GM19351 (cell line): ENCODE results near the gene SPIRE1.

Experiments used
- ATAC-seq: cut with Tn5 transposase; IDR thresholded peaks from one replicate; pipeline ENCODE4 v1.9.1; 2021; ENCODE audit warnings: mild to moderate bottlenecking, moderate library complexity; ENCODE audit not compliant: unreplicated experiment

SPIRE1 gene

DNA sequence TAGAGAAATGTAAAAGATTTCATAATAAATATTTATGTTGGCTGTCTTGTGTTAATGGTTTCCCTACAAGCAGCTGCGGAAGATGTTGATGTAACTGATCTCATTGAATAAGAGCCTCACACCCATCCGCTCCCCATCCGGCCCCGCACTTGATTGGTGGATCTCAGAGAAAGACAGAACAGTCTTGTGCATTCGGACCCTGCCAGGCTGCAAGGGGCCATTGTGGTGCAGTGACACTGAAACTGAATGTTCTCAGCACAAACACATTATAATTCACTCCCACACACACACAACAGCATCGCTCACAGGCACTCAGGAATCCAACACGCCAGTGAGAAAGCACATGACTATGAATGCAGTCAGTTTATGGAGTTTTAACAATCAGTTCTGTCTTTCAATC lies 202.4 kb downstream of the SPIRE1 start:
- ATAC-seq: no peak

DNA sequence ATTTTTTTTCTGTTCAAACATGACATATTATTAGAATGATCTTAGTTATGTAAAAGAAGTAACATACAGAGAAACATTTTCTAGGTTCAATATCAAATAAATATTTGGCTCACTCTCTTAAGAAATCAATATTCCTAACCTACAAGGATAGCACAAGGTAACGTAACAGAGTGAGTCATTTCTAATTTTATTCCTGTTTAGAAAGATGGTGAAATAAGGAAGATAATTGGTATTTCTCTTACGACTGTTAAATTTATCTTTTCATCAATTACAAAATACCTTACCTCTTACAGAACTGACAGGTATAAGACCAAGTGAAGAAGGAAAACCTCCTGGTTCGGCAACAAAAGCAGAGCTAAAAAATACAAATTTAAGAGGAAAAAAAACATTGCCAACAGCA lies 205.1 kb downstream of the SPIRE1 start:
- ATAC-seq: no peak

GRCh38 chr18:12451428-12451827 lies 206.5 kb downstream of the SPIRE1 start:
- ATAC-seq: no peak

- no peak for ATAC-seq
Measured at GRCh38 chr18:12449051-12449785, 208.7 kb downstream of the SPIRE1 start.

DNA sequence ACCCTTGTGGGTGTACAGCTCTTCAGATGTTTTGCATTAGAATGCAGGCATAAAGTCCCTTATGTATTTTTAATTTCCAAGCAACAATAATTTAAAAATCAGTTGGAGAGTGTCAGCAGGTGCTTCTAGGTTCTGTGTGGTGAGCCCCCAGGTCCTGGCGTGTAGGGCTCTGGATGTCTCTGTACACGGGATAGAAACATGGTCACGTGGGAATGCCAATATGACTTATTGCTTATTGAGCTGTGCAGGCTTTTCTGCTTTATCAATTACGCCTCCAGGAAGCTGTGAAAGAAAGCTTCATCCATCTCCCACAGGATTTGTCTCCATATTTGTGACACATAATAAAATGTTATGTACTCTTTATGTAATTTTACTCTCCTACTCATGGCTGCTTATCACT lies 212.4 kb downstream of the SPIRE1 start:
- ATAC-seq: no peak

DNA sequence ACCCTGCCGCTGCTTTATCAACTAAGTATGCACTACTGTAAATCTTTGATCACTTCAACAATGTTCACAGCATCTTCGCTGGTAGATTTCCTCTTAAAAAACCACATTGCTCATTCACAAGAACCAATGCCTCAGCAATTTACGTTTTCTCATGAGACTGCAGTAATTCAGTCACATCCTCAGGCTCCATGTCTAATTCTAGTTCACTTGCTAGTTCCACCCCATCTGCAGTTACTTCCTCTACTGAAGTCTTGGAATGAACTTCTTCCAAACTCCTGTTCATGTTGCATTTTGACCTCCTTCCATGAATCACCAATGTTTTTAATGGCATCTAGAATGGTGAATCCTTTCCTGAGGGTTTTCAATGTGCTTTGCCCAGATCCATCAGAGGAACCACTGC lies 214.4 kb downstream of the SPIRE1 start:
- ATAC-seq: no peak

- no peak for ATAC-seq
Measured at GRCh38 chr18:12442946-12443345, 215.0 kb downstream of the SPIRE1 start.

- ATAC-seq: no peak
Measured at GRCh38 chr18:12441475-12442034, 216.4 kb downstream of the SPIRE1 start.

DNA sequence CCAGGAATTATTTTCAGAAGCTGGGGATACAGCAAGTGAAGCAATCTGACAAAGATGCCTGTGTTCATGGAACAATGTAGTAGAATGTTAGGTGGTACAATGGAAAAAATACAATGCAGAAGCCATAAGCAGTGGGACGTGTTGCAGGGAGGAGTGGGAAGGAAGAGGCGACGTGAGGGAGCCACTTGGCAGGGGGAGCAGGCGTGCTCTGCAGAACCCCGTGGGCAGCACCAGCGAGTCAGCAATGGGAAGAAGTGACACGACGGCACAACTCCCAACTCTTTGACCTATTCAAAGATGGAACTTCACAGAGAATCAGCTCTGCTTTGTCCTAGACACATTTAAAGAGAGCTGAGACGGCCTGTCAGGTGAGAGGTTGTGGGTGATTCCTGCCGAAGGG lies 219.7 kb downstream of the SPIRE1 start:
- ATAC-seq: no peak

DNA sequence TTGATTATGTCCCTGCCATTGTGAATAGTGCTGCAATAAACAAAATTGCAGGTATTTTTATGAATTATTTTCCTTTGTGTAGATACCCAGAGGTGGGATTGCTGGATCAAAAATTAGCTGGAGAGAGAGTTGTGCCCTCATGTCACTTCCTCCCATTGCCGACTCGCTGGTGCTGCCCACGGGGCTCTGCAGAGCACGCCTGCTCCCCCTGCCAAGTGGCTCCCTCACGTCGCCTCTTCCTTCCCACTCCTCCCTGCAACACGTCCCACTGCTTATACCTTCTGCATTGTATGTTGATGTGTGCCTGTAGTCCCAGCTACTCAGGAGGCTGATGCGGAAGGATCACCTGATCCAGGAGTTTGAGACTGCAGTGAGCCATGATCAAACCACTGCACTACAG lies 222.0 kb downstream of the SPIRE1 start:
- ATAC-seq: no peak

- ATAC-seq: no peak
Measured at GRCh38 chr18:12434541-12434929, 223.4 kb downstream of the SPIRE1 start.

GRCh38 chr18:12433829-12434540 lies 223.9 kb downstream of the SPIRE1 start:
- ATAC-seq: no peak

DNA sequence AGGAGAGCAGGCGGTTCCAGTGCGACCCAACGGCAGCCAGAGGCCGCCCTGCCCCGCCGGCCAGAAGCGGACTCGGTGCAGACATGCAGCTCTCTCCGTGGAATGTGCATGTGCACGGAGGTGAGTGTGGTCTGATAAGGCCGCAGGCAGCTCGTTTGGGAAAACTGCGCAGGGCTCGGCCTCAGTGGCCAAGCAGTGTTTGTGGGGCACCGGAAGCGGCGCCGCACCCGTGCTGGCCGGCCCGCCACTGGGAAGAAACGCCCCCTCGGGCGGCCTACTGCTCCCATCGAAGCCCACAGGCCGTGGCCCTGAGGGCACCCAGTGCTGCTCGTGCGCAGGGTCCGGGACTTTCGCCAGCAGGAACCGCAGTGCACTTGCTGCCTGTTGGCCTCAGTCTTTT lies 225.0 kb downstream of the SPIRE1 start:
- no peak for ATAC-seq

DNA sequence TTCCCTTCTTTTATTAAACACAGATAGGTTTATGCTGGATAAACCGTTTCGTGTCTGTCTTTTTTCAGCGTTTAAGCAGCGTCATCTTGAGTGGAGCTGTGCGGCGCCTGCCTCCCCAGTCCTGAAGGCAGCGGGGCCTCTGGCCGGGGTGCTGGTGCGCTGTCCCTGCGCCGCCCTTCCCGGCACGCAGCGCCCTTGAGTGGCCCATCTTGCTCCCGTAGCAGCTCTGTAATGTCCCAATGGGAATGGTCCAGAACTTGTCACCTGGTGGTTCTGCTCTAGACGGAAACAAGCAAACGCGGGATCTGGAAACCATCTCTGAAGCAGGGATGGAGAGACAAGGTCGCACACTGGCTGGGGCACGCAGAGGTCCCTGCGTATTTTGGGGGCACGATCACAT lies 225.7 kb downstream of the SPIRE1 start:
- no peak for ATAC-seq

DNA sequence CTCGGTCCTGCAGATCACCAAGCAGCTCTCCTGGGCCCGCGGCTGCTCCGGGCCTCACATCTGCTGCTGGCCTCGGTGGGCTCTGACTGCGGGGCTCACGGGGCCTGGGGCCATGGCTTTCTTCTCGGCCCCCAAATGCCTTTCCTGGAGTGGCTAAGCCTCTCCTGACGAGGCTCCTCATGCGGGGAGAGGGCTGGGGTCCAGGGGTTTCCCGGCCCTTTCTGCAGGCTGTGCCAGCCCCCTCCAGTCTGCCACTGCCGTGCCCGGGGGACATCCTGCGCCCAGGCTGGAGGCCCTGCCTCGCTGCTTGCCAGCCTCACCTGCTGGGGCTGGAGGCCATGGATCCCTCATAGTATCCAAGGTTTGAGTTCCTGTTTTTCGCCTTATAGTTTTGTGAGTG lies 226.3 kb downstream of the SPIRE1 start:
- no peak for ATAC-seq

DNA sequence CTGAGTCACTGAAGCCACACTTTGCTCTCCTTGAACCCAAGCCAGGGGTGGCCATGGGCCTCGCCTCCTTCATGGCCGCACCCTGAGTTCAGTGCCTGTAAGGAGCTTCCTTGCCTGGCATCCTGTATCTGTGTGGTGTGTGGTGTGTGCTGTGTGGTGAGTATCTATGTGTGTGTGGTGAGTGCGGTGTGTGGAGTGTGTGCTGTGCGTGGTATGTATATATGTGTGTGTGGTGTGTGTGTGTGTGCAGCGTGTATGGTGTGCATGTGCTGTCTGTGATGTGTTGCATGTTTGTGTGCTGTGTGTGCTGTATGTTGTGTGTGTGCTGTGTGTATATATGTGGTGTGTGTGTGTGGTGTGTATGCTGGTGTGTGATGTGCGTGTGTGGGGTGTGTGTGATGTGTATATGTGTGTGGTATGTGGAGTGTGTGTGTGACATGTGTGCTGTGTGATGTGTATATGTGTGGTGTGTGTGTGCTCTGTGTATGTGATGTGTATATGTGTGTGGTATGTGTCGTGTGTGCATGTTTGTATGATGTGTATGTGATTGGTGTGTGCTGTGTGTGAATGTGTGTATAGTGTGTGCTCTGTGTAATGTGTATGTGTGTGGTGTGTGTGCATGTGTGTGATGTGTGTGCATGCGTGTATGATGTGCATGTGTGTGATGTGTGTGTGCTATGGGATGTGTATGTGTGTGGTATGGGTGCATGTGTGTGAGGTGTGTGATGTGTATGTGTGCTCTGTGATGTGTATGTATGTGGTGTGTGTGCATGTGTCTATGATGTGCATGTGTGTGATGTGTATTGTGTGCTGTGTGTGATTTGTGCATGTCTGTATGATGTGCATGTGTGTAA lies 227.5 kb downstream of the SPIRE1 start:
- ATAC-seq: no peak

GRCh38 chr18:12429556-12429955 lies 228.4 kb downstream of the SPIRE1 start:
- no peak for ATAC-seq

GRCh38 chr18:12428923-12429322 lies 229.0 kb downstream of the SPIRE1 start:
- ATAC-seq: no peak

- no peak for ATAC-seq
Measured at GRCh38 chr18:12426924-12427323, 231.0 kb downstream of the SPIRE1 start.

DNA sequence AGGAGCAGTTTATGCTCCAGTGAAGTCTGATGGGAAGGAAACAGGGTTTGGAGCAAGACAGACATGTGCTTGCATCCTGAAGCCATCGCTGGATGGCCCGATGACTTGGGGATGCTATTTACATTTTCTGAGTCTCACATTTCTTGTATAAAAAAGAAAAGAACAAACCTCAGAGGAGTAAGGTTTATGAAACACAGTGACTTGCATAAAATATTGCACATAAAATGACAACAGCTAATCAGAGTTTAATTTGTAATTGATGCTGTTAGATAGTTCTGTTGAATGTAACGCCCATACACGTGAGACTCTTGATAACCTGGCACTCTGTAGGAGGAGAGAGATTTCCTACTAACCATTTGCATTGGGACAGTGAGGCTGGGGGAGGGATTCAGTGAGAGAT lies 233.7 kb downstream of the SPIRE1 start:
- ATAC-seq: no peak

- ATAC-seq: no peak
Measured at GRCh38 chr18:12423820-12424219, 234.1 kb downstream of the SPIRE1 start.
